Muscle of leg (tissue), 11 donors: Measurements from ENCODE around the gene NEU1. TPM values are rescaled to one million over a fixed set of nuclear protein-coding genes. Genes with fewer than 3 reads are reported as not detected.
"Not testable (repeated sequence)": the region's sequence is repeated elsewhere in the genome, so short reads cannot be mapped to it uniquely, and the experiment has no call there.

Experiments
- DNase-seq: peaks from one replicate; pipeline ENCODE4 v3.0.0; 2013
- H3K27ac ChIP-seq: one replicate; pipeline ENCODE4 v1.5.1; 2013; ENCODE audit warnings: mild to moderate bottlenecking, low read length, control low read depth
- H3K27me3 ChIP-seq: one replicate; pipeline ENCODE4 v1.6.1; 2013; ENCODE audit warnings: low read length; ENCODE audit not compliant: control insufficient read depth, insufficient read depth
- H3K36me3 ChIP-seq: one replicate; pipeline ENCODE4 v1.6.1; 2013; ENCODE audit warnings: low read length; ENCODE audit not compliant: control insufficient read depth, insufficient read depth
- H3K4me1 ChIP-seq: one replicate; pipeline ENCODE4 v1.6.1; 2013; ENCODE audit warnings: low read length; ENCODE audit not compliant: control insufficient read depth, insufficient read depth
- H3K4me3 ChIP-seq: one replicate; pipeline ENCODE4 v1.5.1; 2013; ENCODE audit warnings: low read length, control low read depth
- H3K9me3 ChIP-seq: replicated peaks from 2 replicates; pipeline ENCODE4 v1.6.1; 2013; ENCODE audit warnings: low read depth, low read length; ENCODE audit not compliant: control insufficient read depth
- WGBS: methylation state at CpG from one replicate; pipeline ENCODE4 v1.1.5; 2013; ENCODE audit warnings: missing lambda C conversion rate; ENCODE audit not compliant: insufficient coverage; 5-methylcytosine and 5-hydroxymethylcytosine counted together
- polyA plus RNA-seq, 8 donors: library from polyadenylated mRNA; unstranded; fragments of 120-200 nt; gene quantifications; one replicate each; pipeline versions ENCODE4 v1.2.1 to v1.2.3, GENCODE V29; 2013; ENCODE audit warnings: inconsistent platforms in 1 of 8, low replicate concordance in 1 of 8; ENCODE audit not compliant: insufficient read length in 8 of 8, insufficient read depth in 1 of 8
- total RNA-seq: library from RNA; stranded (reverse); fragments of 120-200 nt; gene quantifications from one replicate; pipeline ENCODE4 v1.2.4, GENCODE V29; 2013

NEU1 gene
- total and polyA plus RNA-seq, 9 donors: 14.5 to 27.1 (median 18.5) TPM

DNA sequence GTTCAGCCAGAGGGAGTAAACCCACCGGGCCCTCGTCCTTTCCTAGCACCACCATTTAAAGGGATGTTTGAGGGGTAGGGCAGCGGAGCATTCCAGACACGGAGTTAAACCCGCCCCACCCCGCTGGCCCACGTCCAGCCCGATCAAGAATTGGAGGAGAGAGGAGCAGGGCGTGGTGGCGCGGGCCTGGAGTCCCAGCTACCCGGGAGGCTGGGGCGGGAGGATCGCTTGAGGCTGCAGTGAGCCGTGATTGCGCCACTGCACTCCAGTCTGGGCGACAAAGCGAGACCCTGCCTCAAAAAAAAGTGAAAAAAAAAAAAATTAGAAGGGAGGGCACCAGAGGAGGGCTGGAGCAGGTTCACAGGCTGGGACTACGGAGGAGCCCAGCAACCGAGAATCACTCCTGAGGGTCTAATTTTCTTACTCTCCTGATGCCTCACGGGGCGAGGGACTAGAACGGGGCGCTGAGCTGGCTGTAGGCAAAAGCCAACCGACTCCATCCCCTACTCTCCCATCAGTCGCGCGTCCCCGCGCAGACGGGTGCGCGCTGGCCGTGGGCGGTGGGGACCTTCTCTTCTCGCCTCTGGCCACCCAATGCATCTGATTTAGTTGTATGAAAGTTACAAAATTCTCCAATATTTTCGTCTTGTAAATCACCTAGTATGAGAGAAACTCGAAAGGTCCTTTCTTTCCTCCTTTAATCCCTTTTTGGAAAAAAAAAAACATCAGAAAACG is 41.2 kb downstream of the NEU1 start:
- Histone ChIP-seq H3K36me3 (no peaks in the 10 kb centered on the region), H3K4me3 (peak overlapping the region; percentile 69), H3K9me3 (no peaks in the 10 kb centered on the region), H3K27ac (peak overlapping the region; percentile 96), H3K27me3 (no peaks in the 10 kb centered on the region), H3K4me1 (peaks cover 33% of the 10 kb centered on the region)
- DNase-seq: peak; percentile 55
- WGBS: 6% methylated on average over 19 of the region's 39 CpGs

DNA sequence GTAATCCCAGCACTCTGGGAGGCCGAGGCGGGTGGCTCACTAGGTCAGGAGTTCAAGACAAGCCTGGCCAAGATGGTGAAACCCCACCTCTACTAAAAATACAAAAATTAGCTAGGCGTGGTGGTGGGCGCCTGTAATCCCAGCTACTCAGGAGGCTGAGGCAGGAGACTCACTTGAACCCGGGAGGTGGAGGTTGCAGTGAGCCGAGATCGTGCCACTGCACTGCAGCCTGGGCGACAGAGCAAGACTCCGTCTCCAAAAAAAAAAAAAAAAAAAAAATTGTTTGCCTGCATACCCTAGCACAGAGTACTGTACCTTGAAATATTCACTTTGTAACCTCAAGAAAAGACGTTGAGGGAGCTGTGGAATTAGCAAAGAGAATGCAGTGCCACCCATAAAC is 42.2 kb downstream of the NEU1 start:
- not testable (repeated sequence) for DNase-seq, H3K27me3 ChIP-seq, H3K4me3 ChIP-seq, H3K36me3 ChIP-seq, H3K9me3 ChIP-seq, H3K27ac ChIP-seq
- no CpG with 5 or more reads among the region's 10 CpGs for WGBS
- peaks cover 31% of the 10 kb centered on the region for H3K4me1 ChIP-seq

DNA sequence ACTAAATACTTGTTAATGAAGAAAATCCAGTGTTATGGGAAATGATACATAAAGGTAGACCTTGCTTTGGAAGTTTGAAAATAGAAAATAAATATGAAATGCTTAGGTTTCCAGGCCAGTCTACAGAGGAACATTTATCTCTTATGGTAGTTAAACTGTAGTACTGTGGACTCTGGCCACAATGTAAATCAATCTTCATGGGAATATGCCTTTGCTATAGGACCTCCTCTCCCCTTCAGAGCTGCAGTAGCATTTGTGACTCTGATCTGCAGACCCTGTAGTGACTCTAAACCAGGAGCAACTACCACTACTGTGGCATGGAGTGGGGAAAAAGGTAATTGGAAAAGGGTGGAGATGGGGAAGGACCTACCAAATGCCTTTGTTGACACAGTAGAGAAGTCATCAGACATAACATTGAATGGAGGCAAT is 42.7 kb downstream of the NEU1 start:
- Histone ChIP-seq H3K4me3 (no peak overlapping the region), H3K27ac (no peak overlapping the region), H3K4me1 (peaks cover 31% of the 10 kb centered on the region), H3K27me3 (no peaks in the 10 kb centered on the region), H3K36me3 (no peaks in the 10 kb centered on the region), H3K9me3 (no peaks in the 10 kb centered on the region)
- DNase-seq: no peak

DNA sequence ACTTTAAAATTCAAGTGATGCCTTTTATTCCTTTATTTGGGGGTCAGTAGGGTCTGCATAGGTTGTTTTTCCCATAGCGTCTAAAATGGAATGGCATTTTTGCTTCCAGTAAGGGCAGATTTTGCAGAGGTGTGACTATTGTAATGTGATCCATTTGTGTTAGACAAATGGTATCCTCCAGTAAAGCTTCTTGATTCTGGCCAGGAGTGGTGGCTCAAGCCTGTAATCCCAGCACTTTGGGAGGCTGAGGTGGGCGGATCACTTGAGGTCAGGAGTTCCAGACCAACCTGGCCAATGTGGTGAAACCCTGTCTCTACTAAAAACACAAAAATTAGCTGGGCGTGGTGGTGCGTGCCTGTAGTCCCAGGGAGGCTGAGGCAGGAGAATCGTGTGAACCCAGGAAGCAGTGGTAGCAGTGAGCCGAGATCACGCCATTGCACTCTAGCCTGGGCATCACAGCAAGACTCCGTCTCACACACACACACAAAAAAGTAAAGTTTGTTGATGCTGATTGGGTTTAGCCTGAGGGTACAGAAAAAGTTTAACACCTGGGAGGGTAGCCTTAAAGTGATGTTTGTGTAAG is 44.6 kb downstream of the NEU1 start:
- H3K27me3 ChIP-seq, DNase-seq, H3K9me3 ChIP-seq, H3K36me3 ChIP-seq: not testable (repeated sequence)
- Histone ChIP-seq H3K27ac (peak overlapping the region; percentile 77), H3K4me1 (peaks cover 44% of the 10 kb centered on the region), H3K4me3 (peak overlapping the region; percentile 38)
- WGBS: no CpG with 5 or more reads among the region's 8 CpGs

DNA sequence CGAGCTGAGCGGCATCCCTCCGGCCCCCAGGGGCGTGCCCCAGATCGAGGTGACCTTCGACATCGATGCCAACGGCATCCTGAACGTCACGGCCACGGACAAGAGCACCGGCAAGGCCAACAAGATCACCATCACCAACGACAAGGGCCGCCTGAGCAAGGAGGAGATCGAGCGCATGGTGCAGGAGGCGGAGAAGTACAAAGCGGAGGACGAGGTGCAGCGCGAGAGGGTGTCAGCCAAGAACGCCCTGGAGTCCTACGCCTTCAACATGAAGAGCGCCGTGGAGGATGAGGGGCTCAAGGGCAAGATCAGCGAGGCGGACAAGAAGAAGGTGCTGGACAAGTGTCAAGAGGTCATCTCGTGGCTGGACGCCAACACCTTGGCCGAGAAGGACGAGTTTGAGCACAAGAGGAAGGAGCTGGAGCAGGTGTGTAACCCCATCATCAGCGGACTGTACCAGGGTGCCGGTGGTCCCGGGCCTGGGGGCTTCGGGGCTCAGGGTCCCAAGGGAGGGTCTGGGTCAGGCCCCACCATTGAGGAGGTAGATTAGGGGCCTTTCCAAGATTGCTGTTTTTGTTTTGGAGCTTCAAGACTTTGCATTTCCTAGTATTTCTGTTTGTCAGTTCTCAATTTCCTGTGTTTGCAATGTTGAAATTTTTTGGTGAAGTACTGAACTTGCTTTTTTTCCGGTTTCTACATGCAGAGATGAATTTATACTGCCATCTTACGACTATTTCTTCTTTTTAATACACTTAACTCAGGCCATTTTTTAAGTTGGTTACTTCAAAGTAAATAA is 45.3 kb downstream of the NEU1 start:
- peak overlapping the region; percentile 77 for H3K27ac ChIP-seq
- H3K4me1 ChIP-seq: peaks cover 40% of the 10 kb centered on the region
- peak overlapping the region; percentile 38 for H3K4me3 ChIP-seq
- not testable (repeated sequence) for H3K9me3 ChIP-seq, H3K36me3 ChIP-seq, H3K27me3 ChIP-seq
- DNase-seq: peak; percentile 55
- WGBS: 87% methylated on average over 3 of the region's 37 CpGs

DNA sequence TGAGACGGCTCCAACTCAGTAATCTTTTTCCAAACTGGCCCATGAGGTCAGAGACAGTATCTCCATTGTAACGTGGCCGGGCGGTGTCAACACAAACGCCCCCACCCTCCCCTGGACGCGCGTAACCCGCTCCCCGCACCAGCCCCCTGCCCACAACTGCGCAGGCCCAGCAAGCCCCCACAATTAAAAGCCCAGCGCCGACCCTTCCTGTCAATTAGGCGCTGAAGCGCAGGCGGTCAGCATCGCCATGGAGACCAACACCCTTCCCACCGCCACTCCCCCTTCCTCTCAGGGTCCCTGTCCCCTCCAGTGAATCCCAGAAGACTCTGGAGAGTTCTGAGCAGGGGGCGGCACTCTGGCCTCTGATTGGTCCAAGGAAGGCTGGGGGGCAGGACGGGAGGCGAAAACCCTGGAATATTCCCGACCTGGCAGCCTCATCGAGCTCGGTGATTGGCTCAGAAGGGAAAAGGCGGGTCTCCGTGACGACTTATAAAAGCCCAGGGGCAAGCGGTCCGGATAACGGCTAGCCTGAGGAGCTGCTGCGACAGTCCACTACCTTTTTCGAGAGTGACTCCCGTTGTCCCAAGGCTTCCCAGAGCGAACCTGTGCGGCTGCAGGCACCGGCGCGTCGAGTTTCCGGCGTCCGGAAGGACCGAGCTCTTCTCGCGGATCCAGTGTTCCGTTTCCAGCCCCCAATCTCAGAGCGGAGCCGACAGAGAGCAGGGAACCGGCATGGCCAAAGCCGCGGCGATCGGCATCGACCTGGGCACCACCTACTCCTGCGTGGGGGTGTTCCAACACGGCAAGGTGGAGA is 47.4 kb downstream of the NEU1 start, which contains the start of the genes HSPA1A and HSPA1L:
Gene HSPA1A, plus strand, starts transcription at position 519 of the 814 bp plus-strand sequence. Its CDS starts 214 bp downstream, at position 733.
Gene HSPA1L, minus strand, starts transcription at position 259 of the 814 bp plus-strand sequence. CDS start 3,311 bp downstream, outside the sequence.
- DNase-seq: peak; percentile 99
- H3K4me1 ChIP-seq: peaks cover 28% of the 10 kb centered on the region
- 0% methylated on average over 47 of the region's 56 CpGs for WGBS

DNA sequence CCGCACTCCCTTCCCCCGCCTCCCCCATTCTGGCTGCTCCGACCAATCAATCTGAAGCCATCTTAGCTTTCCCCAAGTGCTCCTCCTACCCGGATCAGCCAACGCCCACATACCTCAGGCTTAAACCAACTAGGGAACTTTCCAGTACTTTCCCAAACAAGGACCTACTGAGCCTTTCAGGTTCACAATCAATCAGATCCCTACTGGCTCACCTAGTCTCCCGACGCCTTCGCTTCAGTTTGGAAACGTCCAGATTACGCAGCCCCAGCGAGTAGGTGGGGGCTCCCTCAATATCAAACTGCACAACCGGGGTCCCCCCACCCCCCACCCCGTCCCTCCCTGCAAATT is 48.0 kb downstream of the NEU1 start:
- 0% methylated on average over 11 of the region's 13 CpGs for WGBS

More for the DNA sequence above, 47.4 kb downstream of the NEU1 start, which contains the start of the genes HSPA1A and HSPA1L:
- no peaks in the 10 kb centered on the region for H3K36me3 ChIP-seq
- H3K27ac ChIP-seq: peak within 1 kb of the TSS; percentile 100
- H3K9me3 ChIP-seq: no peaks in the 10 kb centered on the region
- H3K4me3 ChIP-seq: peak within 1 kb of the TSS; percentile 60
- no peaks in the 10 kb centered on the region for H3K27me3 ChIP-seq

DNA sequence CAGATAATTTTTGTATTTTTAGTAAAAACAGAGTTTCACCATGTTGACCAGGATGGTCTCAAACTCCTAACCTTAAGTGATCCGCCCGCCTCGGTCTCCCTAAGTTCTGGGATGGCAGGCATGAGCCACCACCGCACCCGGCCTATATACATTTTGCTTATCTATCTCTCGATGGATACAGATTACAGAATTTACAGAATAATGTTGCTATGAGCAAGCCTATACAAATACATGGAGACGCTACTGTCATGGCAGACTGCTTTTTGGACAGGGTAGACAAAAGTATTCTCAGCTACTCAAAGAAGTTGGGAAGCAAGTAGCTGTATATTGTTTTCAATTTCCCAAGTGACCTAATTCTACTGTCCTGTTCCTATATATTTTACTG is 49.2 kb downstream of the NEU1 start:
- no peak for DNase-seq
- no peak overlapping the region for H3K4me3 ChIP-seq
- WGBS: no CpG with 5 or more reads among the region's 7 CpGs
- no peaks in the 10 kb centered on the region for H3K27me3 ChIP-seq
- H3K4me1 ChIP-seq: peaks cover 22% of the 10 kb centered on the region
- no peaks in the 10 kb centered on the region for H3K9me3 ChIP-seq
- H3K27ac ChIP-seq: peak overlapping the region; percentile 100
- no peaks in the 10 kb centered on the region for H3K36me3 ChIP-seq

More for the DNA sequence above, 48.0 kb downstream of the NEU1 start:
- peaks cover 28% of the 10 kb centered on the region for H3K4me1 ChIP-seq
- no peaks in the 10 kb centered on the region for H3K9me3 ChIP-seq
- no peaks in the 10 kb centered on the region for H3K36me3 ChIP-seq
- H3K27ac ChIP-seq: peak overlapping the region; percentile 100
- peak; percentile 100 for DNase-seq
- H3K27me3 ChIP-seq: no peaks in the 10 kb centered on the region
- H3K4me3 ChIP-seq: peak overlapping the region; percentile 60

DNA sequence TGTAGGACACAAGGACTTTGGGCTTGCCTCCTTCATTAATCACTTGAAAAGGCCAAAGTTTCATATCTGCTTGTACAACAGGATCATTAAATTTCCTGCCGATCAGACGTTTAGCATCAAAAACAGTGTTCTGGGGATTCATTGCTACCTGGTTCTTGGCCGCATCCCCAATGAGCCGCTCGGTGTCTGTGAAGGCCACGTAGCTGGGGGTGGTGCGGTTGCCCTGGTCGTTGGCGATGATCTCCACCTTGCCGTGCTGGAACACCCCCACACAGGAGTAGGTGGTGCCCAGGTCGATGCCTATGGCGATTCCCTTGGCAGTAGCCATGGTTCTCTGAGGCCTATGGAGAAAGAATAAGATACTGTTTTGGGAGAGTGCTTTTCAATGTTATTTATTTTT is 51.0 kb downstream of the NEU1 start:
- Histone ChIP-seq H3K4me1 (peaks cover 17% of the 10 kb centered on the region), H3K9me3 (no peaks in the 10 kb centered on the region), H3K4me3 (no peak overlapping the region), H3K27me3 (no peaks in the 10 kb centered on the region), H3K27ac (no peak overlapping the region), H3K36me3 (no peaks in the 10 kb centered on the region)
- no peak for DNase-seq
- 94% methylated on average over 9 of the region's 12 CpGs for WGBS
